Activated T-cell treated with anti-CD3 and anti-CD28 coated beads, Interleukin-2, amount 50 U/mL, for 48 hours (primary cell): ENCODE measurements around the gene MAPK12.
A peak's percentile ranks its signal among the peaks of the same experiment; 100 is the strongest.

Experiments used
- DNase-seq, 2 experiments: peaks; one replicate each; pipeline ENCODE4 v3.0.0-alpha.2; 2020

MAPK12 gene

GRCh38 chr22:50261615-50262459 lies at the start of gene MAPK12:
MAPK12 (minus strand) TSS chr22:50261683; CDS start chr22:50261509, 174 bp downstream.
- no peak for DNase-seq

GRCh38 chr22:50310949-50311444 lies 49.5 kb upstream of the MAPK12 start:
- DNase-seq, result no peak

- no peak for DNase-seq
Observed at GRCh38 chr22:50310031-50310722, 48.7 kb upstream of the MAPK12 start.

GRCh38 chr22:50309601-50309991 lies 48.1 kb upstream of the MAPK12 start:
- DNase-seq, result no peak

- no peak for DNase-seq
Observed at GRCh38 chr22:50308986-50309600, 47.6 kb upstream of the MAPK12 start.

GRCh38 chr22:50308597-50308935 lies 47.1 kb upstream of the MAPK12 start:
- no peak for DNase-seq

- no peak for DNase-seq
Observed at GRCh38 chr22:50307890-50308596, 46.6 kb upstream of the MAPK12 start.

- peak in 1 of 2 experiments; percentile 54 for DNase-seq
Observed at GRCh38 chr22:50306753-50307749, 45.6 kb upstream of the MAPK12 start, which contains the start of gene PLXNB2. PLXNB2 (minus strand) TSS chr22:50307646; CDS start chr22:50290584, 17,062 bp downstream.

GRCh38 chr22:50305923-50306566 lies 44.6 kb upstream of the MAPK12 start:
- DNase-seq, result no peak

- DNase-seq, result no peak
Observed at GRCh38 chr22:50305393-50305922, 44.0 kb upstream of the MAPK12 start.

- no peak for DNase-seq
Observed at GRCh38 chr22:50304528-50305392, 43.3 kb upstream of the MAPK12 start.

- no peak for DNase-seq
Observed at GRCh38 chr22:50303848-50304527, 42.5 kb upstream of the MAPK12 start.

- DNase-seq, result no peak
Observed at GRCh38 chr22:50303515-50303847, 42.0 kb upstream of the MAPK12 start.

- DNase-seq, result no peak
Observed at GRCh38 chr22:50302564-50302963, 41.1 kb upstream of the MAPK12 start.

GRCh38 chr22:50302041-50302541 lies 40.6 kb upstream of the MAPK12 start:
- DNase-seq, result no peak

- DNase-seq, result no peak
Observed at GRCh38 chr22:50301581-50301991, 40.1 kb upstream of the MAPK12 start.

- no peak for DNase-seq
Observed at GRCh38 chr22:50300620-50301257, 39.3 kb upstream of the MAPK12 start.
